Measurements from ENCODE around the gene ZYX.
A peak's percentile ranks its signal among the peaks of the same experiment; 100 is the strongest.

ZYX gene

GRCh38 chr7:143380646-143381426 lies at the start of gene ZYX:
ZYX (plus strand) TSS chr7:143381345; CDS start chr7:143381572, 227 bp downstream.
- in situ Hi-C loops (cut with HindIII; ENCODE audit: low sequenced_read_pairs), result no loop called here
- DNase-seq (ENCODE audit: low read depth), result peak; percentile 87
- H3K4me3 ChIP-seq (ENCODE audit: low read depth, low read length), result peak within 1 kb of the TSS; percentile 78
- no peak for TF ChIP-seq CTCF (IDR thresholded peaks at IDR 0.05; ENCODE audit: low read depth, low read length, missing control alignments)

GRCh38 chr7:143334244-143334643 lies 46.9 kb upstream of the ZYX start:
- H3K4me3 ChIP-seq (ENCODE audit: low read depth, low read length), result no peak overlapping the region
- in situ Hi-C loops (cut with HindIII; ENCODE audit: low sequenced_read_pairs), result no loop called here
- no peak for TF ChIP-seq CTCF (IDR thresholded peaks at IDR 0.05; ENCODE audit: low read depth, low read length, missing control alignments)
- DNase-seq (ENCODE audit: low read depth), result no peak

- DNase-seq (ENCODE audit: low read depth), result no peak
- TF ChIP-seq CTCF (IDR thresholded peaks at IDR 0.05; ENCODE audit: low read depth, low read length, missing control alignments), result no peak
- no peak overlapping the region for H3K4me3 ChIP-seq (ENCODE audit: low read depth, low read length)
- in situ Hi-C loops (cut with HindIII; ENCODE audit: low sequenced_read_pairs), result no loop called here
Measured at GRCh38 chr7:143337216-143337615, 43.9 kb upstream of the ZYX start.

GRCh38 chr7:143341842-143342241 lies 39.3 kb upstream of the ZYX start:
- in situ Hi-C loops (cut with HindIII; ENCODE audit: low sequenced_read_pairs), result no loop called here
- no peak for DNase-seq (ENCODE audit: low read depth)
- TF ChIP-seq CTCF (IDR thresholded peaks at IDR 0.05; ENCODE audit: low read depth, low read length, missing control alignments), result no peak
- no peak overlapping the region for H3K4me3 ChIP-seq (ENCODE audit: low read depth, low read length)

GRCh38 chr7:143343596-143343995 lies 37.5 kb upstream of the ZYX start:
- no peak overlapping the region for H3K4me3 ChIP-seq (ENCODE audit: low read depth, low read length)
- in situ Hi-C loops (cut with HindIII; ENCODE audit: low sequenced_read_pairs), result no loop called here
- DNase-seq (ENCODE audit: low read depth), result no peak
- TF ChIP-seq CTCF (IDR thresholded peaks at IDR 0.05; ENCODE audit: low read depth, low read length, missing control alignments), result no peak

- H3K4me3 ChIP-seq (ENCODE audit: low read depth, low read length), result peak overlapping the region; percentile 13
- TF ChIP-seq CTCF (IDR thresholded peaks at IDR 0.05; ENCODE audit: low read depth, low read length, missing control alignments), result peak; percentile 51
- DNase-seq (ENCODE audit: low read depth), result no peak
- in situ Hi-C loops (cut with HindIII; ENCODE audit: low sequenced_read_pairs), result no loop called here
Measured at GRCh38 chr7:143345428-143345900, 35.7 kb upstream of the ZYX start.

Data from astrocyte of the cerebellum (primary cell).